NT2/D1 (cell line): ENCODE data around the gene TTLL11.

Source experiments
- DNase-seq: peaks from one replicate; pipeline ENCODE4 v3.0.0-alpha.2; 2011; ENCODE audit warnings: low read depth, low spot score
- H3K27me3 ChIP-seq: 2 replicates; pipeline ENCODE4 v1.6.0; 2011; ENCODE audit warnings: mild to moderate bottlenecking; ENCODE audit not compliant: insufficient read length, insufficient read depth
- H3K36me3 ChIP-seq: 2 replicates; pipeline ENCODE4 v1.6.1; 2011; ENCODE audit warnings: mild to moderate bottlenecking, low read length, mixed read lengths; ENCODE audit not compliant: insufficient read depth, insufficient read length
- H3K4me1 ChIP-seq: 2 replicates; pipeline ENCODE4 v1.5.1; 2011; ENCODE audit not compliant: insufficient read depth, insufficient read length
- H3K4me3 ChIP-seq: 2 replicates; pipeline ENCODE4 v1.5.1; 2011; ENCODE audit warnings: low read depth; ENCODE audit not compliant: insufficient read length
- H3K9ac ChIP-seq: 2 replicates; pipeline ENCODE4 v1.6.0; 2011; ENCODE audit warnings: low read depth; ENCODE audit not compliant: insufficient read length
- H3K9me3 ChIP-seq: 2 replicates; pipeline ENCODE4 v1.5.1; 2011; ENCODE audit warnings: mild to moderate bottlenecking, low read length; ENCODE audit not compliant: insufficient read depth
- SUZ12 ChIP-seq: IDR thresholded peaks from 2 replicates; pipeline ENCODE4 v1.6.1; 2011; ENCODE audit not compliant: insufficient read length, insufficient read depth; ENCODE audit errors: extremely low read depth
- YY1 ChIP-seq: IDR thresholded peaks from 2 replicates; pipeline ENCODE4 v1.6.1; 2011; ENCODE audit not compliant: insufficient read length, insufficient read depth
- ZNF274 ChIP-seq: IDR thresholded peaks from 2 replicates; pipeline ENCODE4 v1.6.1; 2011; ENCODE audit warnings: mild to moderate bottlenecking, low read depth, low read length

Gene TTLL11

DNA sequence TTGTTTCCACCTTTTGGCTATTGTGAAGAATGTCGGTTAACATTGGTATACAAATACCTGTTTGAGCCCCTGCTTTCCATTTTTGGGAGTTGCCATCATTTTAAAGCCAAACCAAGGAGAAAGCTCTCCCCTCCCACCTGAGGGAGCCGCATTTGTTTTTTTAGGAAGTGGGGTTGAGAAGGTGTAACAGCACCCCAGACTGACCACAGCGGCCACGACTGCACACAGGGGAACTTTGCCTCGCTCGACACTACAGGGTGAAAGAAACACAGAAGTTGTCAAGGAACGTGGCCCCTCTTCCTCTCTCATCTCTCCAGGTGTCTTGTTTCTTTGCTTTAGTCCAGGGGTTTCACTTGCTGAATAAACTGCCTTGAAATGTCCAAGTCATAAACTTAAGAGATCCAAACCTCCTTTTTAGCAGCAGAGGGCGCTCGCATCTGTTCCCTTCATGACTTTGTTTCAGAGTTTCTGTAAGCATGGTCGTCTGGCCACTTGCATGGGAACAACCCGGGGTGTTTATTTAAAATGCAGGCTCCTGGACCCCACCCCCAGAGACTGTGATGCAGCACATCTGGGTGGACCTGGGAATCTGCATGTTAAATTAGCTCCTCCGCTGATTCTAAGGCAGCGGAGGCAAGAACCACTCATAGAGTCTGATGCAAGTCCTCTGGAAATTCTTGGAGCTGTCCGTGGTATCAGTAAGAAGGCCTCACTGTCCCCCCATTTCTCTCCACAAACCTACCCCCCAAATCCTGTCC is 2.1 kb upstream of the TTLL11 start:
- TF ChIP-seq ZNF274 (no peak), SUZ12 (no peak), YY1 (no peak)
- H3K36me3 ChIP-seq, result no peaks in the 10 kb centered on the region
- no peaks in the 10 kb centered on the region for H3K4me1 ChIP-seq
- no peaks in the 10 kb centered on the region for H3K9me3 ChIP-seq
- peak; percentile 63 for DNase-seq
- no peak overlapping the region for H3K4me3 ChIP-seq
- H3K27me3 ChIP-seq, result peaks cover 55% of the 10 kb centered on the region
- no peak overlapping the region for H3K9ac ChIP-seq

DNA sequence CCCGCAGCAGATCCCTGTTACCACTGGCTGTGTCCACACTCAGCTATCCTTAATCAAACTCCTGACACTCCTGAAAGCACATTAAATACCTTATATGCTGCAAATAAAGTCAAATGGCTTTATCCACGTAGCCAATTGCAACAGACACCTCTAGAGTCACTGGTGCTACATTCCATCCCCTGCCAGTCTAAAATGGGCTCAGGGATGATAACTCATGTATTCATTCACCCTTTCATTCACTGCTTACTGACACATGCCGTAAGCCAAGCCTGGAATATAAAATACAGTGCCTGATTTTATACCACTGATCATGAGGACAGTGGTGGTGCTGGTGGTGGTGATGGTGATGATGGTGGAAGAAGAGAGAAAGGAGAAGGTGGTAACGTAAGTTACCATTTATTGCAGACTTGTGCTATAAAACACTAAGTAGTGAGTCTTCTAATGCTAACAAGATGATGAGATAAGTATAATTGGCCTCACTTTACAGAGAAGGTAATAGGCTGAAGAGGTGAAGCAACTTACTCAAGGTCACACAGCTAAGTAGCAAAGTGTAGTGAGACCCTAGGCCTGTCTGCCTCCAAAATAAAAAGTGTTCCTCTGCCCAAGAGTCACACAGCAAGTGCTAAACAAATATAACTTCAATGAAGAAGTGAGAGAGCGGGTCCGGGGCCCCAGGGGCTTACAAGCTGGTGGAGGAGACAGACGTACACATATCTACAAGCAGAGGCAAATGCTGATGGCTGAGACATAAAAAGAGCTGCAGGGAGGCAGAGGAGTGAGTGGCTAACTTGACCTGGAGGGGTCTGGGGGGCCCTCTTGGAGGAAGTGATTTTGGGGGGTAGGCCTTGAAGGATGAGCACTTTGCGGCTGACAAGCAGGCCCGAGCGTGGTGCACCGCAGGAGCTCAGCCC is 1.2 kb downstream of the TTLL11 start:
- DNase-seq, result no peak
- peak overlapping the region; percentile 56 for H3K9ac ChIP-seq
- H3K36me3 ChIP-seq, result no peaks in the 10 kb centered on the region

DNA sequence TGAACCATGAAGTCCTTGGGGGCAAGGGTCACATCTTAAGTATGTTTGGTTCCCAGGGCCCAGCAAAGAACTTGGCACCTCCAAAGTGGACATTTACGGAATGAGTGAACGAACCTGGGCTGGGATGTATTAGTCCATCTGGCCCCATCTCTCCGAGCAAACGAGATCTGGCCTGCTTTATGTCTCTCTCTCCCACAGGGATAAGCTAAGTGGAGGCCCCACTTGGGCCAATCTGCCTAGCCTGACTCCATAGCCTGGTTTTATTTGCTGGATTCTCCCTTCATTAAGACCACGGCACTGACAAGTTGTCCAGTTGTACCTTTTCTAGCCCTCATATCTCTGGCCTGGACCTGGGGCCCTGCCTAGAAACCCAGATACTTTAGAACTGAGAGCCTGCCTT is 2.1 kb downstream of the TTLL11 start:
- no peak for DNase-seq
- H3K4me1 ChIP-seq, result no peaks in the 10 kb centered on the region
- H3K9me3 ChIP-seq, result no peaks in the 10 kb centered on the region
- no peak overlapping the region for H3K4me3 ChIP-seq
- no peak overlapping the region for H3K9ac ChIP-seq
- H3K27me3 ChIP-seq, result peaks cover 51% of the 10 kb centered on the region
- no peaks in the 10 kb centered on the region for H3K36me3 ChIP-seq
- TF ChIP-seq SUZ12 (no peak), YY1 (no peak), ZNF274 (no peak)

More for the DNA sequence above, 1.2 kb downstream of the TTLL11 start:
- H3K4me3 ChIP-seq, result peak overlapping the region; percentile 71
- peaks cover 51% of the 10 kb centered on the region for H3K27me3 ChIP-seq
- no peak for TF ChIP-seq SUZ12
- TF ChIP-seq YY1, result no peak
- no peaks in the 10 kb centered on the region for H3K4me1 ChIP-seq
- no peaks in the 10 kb centered on the region for H3K9me3 ChIP-seq

DNA sequence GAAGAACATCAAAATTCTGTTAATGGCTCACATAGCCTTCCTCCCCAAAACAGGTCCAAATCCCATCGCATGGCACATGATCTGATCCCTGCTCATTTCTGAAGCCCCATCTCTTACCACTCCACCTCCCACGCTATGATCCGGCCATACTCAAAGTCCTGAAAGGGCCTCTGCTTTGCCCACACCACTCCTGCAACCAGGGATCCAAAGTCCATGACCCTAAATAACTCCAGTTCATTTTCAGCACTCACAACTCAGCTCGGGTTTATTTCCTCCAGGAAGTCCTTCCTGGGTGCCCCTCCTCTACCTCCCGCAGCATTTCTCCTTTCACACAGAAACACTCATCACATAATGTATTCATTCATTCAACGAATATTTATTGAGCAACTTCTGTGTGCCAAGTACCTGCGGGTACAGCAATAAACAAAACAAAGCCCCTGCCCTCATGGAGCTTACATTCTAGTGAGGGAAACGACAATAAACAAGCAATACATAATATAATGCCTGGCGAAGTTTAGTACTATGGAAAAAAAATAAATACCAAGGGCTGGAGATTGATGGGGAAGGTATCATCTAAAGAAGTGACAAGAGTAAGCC is 2.7 kb downstream of the TTLL11 start:
- Histone ChIP-seq H3K4me3 (no peak overlapping the region), H3K9ac (no peak overlapping the region), H3K4me1 (no peaks in the 10 kb centered on the region), H3K27me3 (peaks cover 51% of the 10 kb centered on the region), H3K9me3 (no peaks in the 10 kb centered on the region), H3K36me3 (no peaks in the 10 kb centered on the region)
- no peak for DNase-seq
- TF ChIP-seq ZNF274 (no peak), YY1 (no peak), SUZ12 (no peak)

DNA sequence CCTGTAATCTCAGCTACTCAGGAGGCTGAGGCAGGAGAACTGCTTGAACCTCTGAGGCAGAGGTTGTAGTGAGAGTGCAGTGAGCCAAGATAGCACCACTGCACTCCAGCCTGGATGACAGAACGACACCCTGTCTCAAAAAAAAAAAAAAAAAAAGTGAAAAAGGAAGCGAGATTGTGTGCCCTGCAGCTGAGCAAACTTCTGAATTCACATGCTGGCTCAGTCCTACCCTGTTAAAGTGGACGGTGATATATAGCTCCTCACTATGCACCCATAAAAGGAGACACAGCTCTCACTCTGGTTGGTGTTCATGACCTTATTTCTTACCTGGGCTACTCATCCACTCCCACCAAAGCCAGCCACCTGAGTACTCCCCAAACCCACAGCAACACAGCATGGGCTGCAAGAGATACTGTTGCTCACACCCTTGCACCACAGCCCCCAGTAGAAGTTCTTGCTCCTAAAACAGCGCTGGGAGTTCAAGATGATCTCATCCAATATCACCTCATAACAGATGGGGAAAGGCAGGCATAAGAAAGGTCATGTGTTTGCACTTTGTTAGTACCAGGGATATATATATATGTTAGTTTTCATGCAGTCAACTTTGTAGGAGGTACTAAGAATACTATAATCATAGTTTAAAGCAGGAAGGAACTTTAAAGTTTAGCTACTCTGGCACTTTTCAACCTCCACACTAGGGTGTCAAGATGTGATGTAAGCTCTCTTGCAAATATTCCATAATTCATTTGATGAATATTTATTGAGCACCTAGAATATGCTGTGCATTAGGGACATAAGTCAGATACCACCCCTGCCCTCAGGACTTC is 4.0 kb downstream of the TTLL11 start:
- no peak for DNase-seq
- H3K9ac ChIP-seq, result no peak overlapping the region
- no peaks in the 10 kb centered on the region for H3K9me3 ChIP-seq
- no peak overlapping the region for H3K4me3 ChIP-seq
- H3K27me3 ChIP-seq, result peaks cover 40% of the 10 kb centered on the region
- H3K36me3 ChIP-seq, result no peaks in the 10 kb centered on the region
- no peaks in the 10 kb centered on the region for H3K4me1 ChIP-seq
- TF ChIP-seq ZNF274 (no peak), YY1 (no peak), SUZ12 (no peak)

DNA sequence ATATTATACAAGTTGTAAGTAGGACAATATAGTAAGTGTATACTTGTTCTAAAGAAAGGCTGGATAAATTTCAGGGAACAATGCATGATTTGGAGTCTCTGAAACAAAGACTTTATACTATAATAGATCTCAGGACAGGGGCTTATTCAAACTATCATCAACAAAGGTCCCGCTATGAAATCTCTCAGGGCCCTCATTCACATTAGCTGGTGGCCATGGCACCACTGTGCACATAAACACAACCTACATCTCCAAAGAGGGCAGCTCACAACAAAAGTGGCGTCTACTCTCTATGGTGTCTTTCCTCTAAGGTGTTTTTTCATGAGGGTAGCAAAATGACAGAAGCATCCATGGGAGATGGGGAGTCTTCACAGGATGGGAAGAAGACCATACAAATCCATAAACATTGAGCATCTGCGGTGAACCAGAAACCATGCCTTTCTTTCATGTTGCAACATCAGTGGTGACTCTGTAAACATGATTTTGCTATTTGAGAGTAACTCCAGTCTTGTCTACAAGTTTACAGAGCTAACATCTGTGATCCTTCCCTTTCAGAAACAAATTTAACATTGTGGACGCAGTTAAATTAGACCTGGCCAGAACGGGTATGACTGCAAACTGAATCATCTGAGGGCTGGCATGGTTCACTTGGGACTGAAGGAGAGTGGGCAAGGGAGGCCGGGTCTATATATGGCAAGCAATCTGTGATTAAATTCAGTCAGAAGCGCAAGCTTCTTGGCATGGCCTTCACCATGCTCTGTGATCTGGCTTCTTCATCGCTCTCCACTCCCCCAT is 5.5 kb downstream of the TTLL11 start:
- Histone ChIP-seq H3K9me3 (no peaks in the 10 kb centered on the region), H3K36me3 (no peaks in the 10 kb centered on the region), H3K4me3 (no peak overlapping the region), H3K27me3 (peaks cover 25% of the 10 kb centered on the region), H3K9ac (no peak overlapping the region), H3K4me1 (no peaks in the 10 kb centered on the region)
- DNase-seq, result no peak
- TF ChIP-seq ZNF274, result no peak
- TF ChIP-seq YY1, result no peak
- TF ChIP-seq SUZ12, result no peak
